HCT116 (cell line): ENCODE data around the gene RPL21. TPM values are rescaled to one million over a fixed set of nuclear protein-coding genes. Genes with fewer than 3 reads are reported as not detected.

Experiments used
- ATAC-seq: fragments of 200-7000 bp; cut with Tn5 transposase; 2 replicates; pipeline ENCODE4 v1.9.1; 2020; ENCODE audit warnings: mild to moderate bottlenecking, moderate library complexity
- BruUV-seq: library from RNA; stranded (reverse); fragments of 400-500 nt; replicated peaks from 2 replicates; lab custom pipeline; 2021; lab: Mats Ljungman, UMichigan
- CTCF ChIA-PET: fragments of 300-600 bp; sonication (Branson Sonifier 250); formaldehyde crosslinking; loops from one replicate; lab custom pipeline; 2021; ENCODE audit warnings: antibody characterized with exemption; lab: Charles Lee
- POLR2A ChIA-PET: fragments of 300-600, 350-600 bp; sonication (Branson Sonifier 250); formaldehyde crosslinking; loops from one replicate; lab custom pipeline; 2021; ENCODE audit warnings: antibody characterized with exemption; lab: Charles Lee
- RAD21 ChIA-PET, 2 experiments: fragments of 300-600 bp; sonication (Branson Sonifier 250); formaldehyde crosslinking; loops; one replicate each; lab custom pipeline; 2023; ENCODE audit warnings: low total read pairs in 2 of 2; ENCODE audit not compliant: uncharacterized antibody in 2 of 2, unreplicated experiment in 2 of 2, low non-redundant PET in 1 of 2; lab: Charles Lee
- DNase-seq: peaks from one replicate; pipeline ENCODE4 v3.0.0-alpha.2; 2010; ENCODE audit warnings: low read depth, low spot score
- H2AFZ ChIP-seq: fragments of 200-600 bp; shearing (Covaris generic), sonication (generic); 2 replicates; pipeline ENCODE4 v1.6.1; 2017; ENCODE audit warnings: low read depth, mixed run types, mixed read lengths, antibody characterized with exemption, low read length; ENCODE audit not compliant: poor library complexity, severe bottlenecking
- H3K27ac ChIP-seq: 2 replicates; pipeline ENCODE4 v1.5.1; 2012; ENCODE audit warnings: low read depth, low read length
- H3K27me3 ChIP-seq: fragments of 200-600 bp; sonication (generic); 2 replicates; pipeline ENCODE4 v1.6.1; 2016; ENCODE audit warnings: mixed run types, low read length, mixed read lengths; ENCODE audit not compliant: insufficient read depth
- H3K36me3 ChIP-seq, 2 experiments: fragments of 200-500 bp in 1 of 2; fragments of 200-600 bp in 1 of 2; sonication (Bioruptor generic) in 1 of 2; sonication (generic) in 1 of 2; 2 replicates each; pipeline versions ENCODE4 v1.5.1 to v1.6.1; 2014 to 2016; ENCODE audit warnings: low read length in 2 of 2, inconsistent platforms in 1 of 2, mixed read lengths in 1 of 2, mixed run types in 1 of 2; ENCODE audit not compliant: insufficient read depth in 2 of 2, control insufficient read depth in 1 of 2
- H3K4me1 ChIP-seq, 2 experiments: fragments of 200-600 bp in 1 of 2; sonication (generic) in 1 of 2; 2 replicates each; pipeline versions ENCODE4 v1.5.1 to v1.6.1; 2012 to 2017; ENCODE audit warnings: low read length in 2 of 2, inconsistent platforms in 1 of 2, mild to moderate bottlenecking in 1 of 2, mixed read lengths in 1 of 2, mixed run types in 1 of 2, moderate library complexity in 1 of 2; ENCODE audit not compliant: insufficient read depth in 2 of 2, control insufficient read depth in 1 of 2
- H3K4me2 ChIP-seq: fragments of 200-600 bp; sonication (generic); 2 replicates; pipeline ENCODE4 v1.6.1; 2017; ENCODE audit warnings: mixed run types, low read length, mixed read lengths
- H3K4me3 ChIP-seq, 2 experiments: fragments of 200-600 bp in 1 of 2; sonication (generic) in 1 of 2; replicated peaks in 1 of 2; 2 replicates each; pipeline ENCODE4 v1.5.1; 2011 to 2016; ENCODE audit warnings: low read length in 2 of 2, control low read depth in 1 of 2, low read depth in 1 of 2, mild to moderate bottlenecking in 1 of 2, mixed read lengths in 1 of 2, mixed run types in 1 of 2
- H3K79me2 ChIP-seq: fragments of 200-600 bp; sonication (generic); 2 replicates; pipeline ENCODE4 v1.6.1; 2017; ENCODE audit warnings: mild to moderate bottlenecking, mixed run types, low read length, moderate library complexity, mixed read lengths; ENCODE audit not compliant: insufficient read depth
- H3K9ac ChIP-seq: fragments of 200-600 bp; sonication (generic); 2 replicates; pipeline ENCODE4 v1.6.1; 2016; ENCODE audit warnings: low read length, mixed read lengths
- H3K9me2 ChIP-seq: fragments of 200-600 bp; sonication (generic), shearing (Covaris generic); 2 replicates; pipeline ENCODE4 v1.6.1; 2017; ENCODE audit warnings: mixed run types, mild to moderate bottlenecking, moderate library complexity; ENCODE audit not compliant: insufficient read depth
- H3K9me3 ChIP-seq, 2 experiments: fragments of 200-500 bp in 1 of 2; fragments of 200-600 bp in 1 of 2; sonication (Bioruptor generic) in 1 of 2; sonication (generic) in 1 of 2; 2 replicates each; pipeline ENCODE4 v1.6.1; 2014 to 2017; ENCODE audit warnings: low read length in 2 of 2, mixed read lengths in 2 of 2, inconsistent platforms in 1 of 2, low read depth in 1 of 2, mild to moderate bottlenecking in 1 of 2, mixed run types in 1 of 2, moderate library complexity in 1 of 2; ENCODE audit not compliant: control insufficient read depth in 1 of 2, insufficient read depth in 1 of 2
- H4K20me1 ChIP-seq: fragments of 200-600 bp; sonication (generic), shearing (Covaris generic); 2 replicates; pipeline ENCODE4 v1.6.1; 2017; ENCODE audit warnings: mixed run types, mild to moderate bottlenecking, moderate library complexity; ENCODE audit not compliant: insufficient read depth
- CEBPB ChIP-seq: IDR thresholded peaks from 2 replicates; pipeline ENCODE4 v1.6.1; 2012; ENCODE audit warnings: low read depth
- EGR1 ChIP-seq: IDR thresholded peaks from 2 replicates; pipeline ENCODE4 v1.6.1; 2012; ENCODE audit warnings: low read depth
- ELF1 ChIP-seq: IDR thresholded peaks from 2 replicates; pipeline ENCODE4 v1.6.1; 2012; ENCODE audit warnings: low read depth, borderline replicate concordance
- EZH2phosphoT487 ChIP-seq: fragments of 200-600 bp; IDR thresholded peaks from 2 replicates; pipeline ENCODE4 v1.6.1; 2018; ENCODE audit warnings: antibody characterized with exemption, borderline replicate concordance
- POLR2A ChIP-seq: IDR thresholded peaks from 2 replicates; pipeline ENCODE4 v1.7.0; 2011; ENCODE audit warnings: borderline replicate concordance; ENCODE audit not compliant: insufficient read depth, insufficient read length; ENCODE audit errors: extremely low read depth
- POLR2AphosphoS5 ChIP-seq: IDR thresholded peaks from 2 replicates; pipeline ENCODE4 v1.6.1; 2011; ENCODE audit warnings: mild to moderate bottlenecking, low read depth, low read length, moderate library complexity
- SP1 ChIP-seq: IDR thresholded peaks from 2 replicates; pipeline ENCODE4 v1.6.1; 2012; ENCODE audit warnings: low read depth
- SRF ChIP-seq: IDR thresholded peaks from 2 replicates; pipeline ENCODE4 v1.6.1; 2012; ENCODE audit warnings: low read depth
- TCF7L2 ChIP-seq: IDR thresholded peaks from 2 replicates; pipeline ENCODE4 v1.7.0; 2011; ENCODE audit warnings: borderline replicate concordance, inconsistent platforms; ENCODE audit not compliant: insufficient read depth, insufficient read length; ENCODE audit errors: extremely low read depth
- YY1 ChIP-seq: IDR thresholded peaks from 2 replicates; pipeline ENCODE4 v1.6.1; 2011; ENCODE audit warnings: low read length, low read depth, moderate library complexity, mild to moderate bottlenecking; ENCODE audit not compliant: insufficient replicate concordance; ENCODE audit errors: extremely low read depth
- ZFX ChIP-seq: fragments of 450-650 bp; IDR thresholded peaks from 2 replicates; pipeline ENCODE4 v1.6.1; 2017
- ZNF274 ChIP-seq: fragments of 200-500 bp; sonication (Bioruptor generic); IDR thresholded peaks from 2 replicates; pipeline ENCODE4 v1.6.1; 2014; ENCODE audit warnings: mild to moderate bottlenecking, low read depth, low read length, inconsistent platforms
- intact Hi-C: fragments of 100-400 bp; cut with micrococcal nuclease; formaldehyde crosslinking; loops from 2 replicates; pipeline ENCODE4 v1.10.0; 2022
- total RNA-seq: library from RNA; stranded (reverse); gene quantifications from one replicate; pipeline ENCODE4 v1.2.1, GENCODE V29; 2021; ENCODE audit not compliant: unreplicated experiment
- TF ChIP-seq, protein P1 (sequence below): IDR thresholded peaks from 2 replicates; pipeline ENCODE4 v1.6.1; 2012
- TF ChIP-seq, protein P2 (sequence below): IDR thresholded peaks from 2 replicates; pipeline ENCODE4 v1.6.1; 2012; ENCODE audit warnings: low read depth
- TF ChIP-seq, protein P3 (sequence below): IDR thresholded peaks from 2 replicates; pipeline ENCODE4 v1.6.1; 2011; ENCODE audit warnings: mild to moderate bottlenecking, low read length, moderate library complexity; ENCODE audit not compliant: insufficient replicate concordance; ENCODE audit errors: extremely low read depth
- TF ChIP-seq, protein P4 (sequence below): IDR thresholded peaks from 2 replicates; pipeline ENCODE4 v1.6.1; 2012
- TF ChIP-seq, protein P5 (sequence below), 3 experiments: fragments of 200-600 bp in 1 of 3; sonication (generic) in 1 of 3; IDR thresholded peaks in 2 of 3; conservative IDR thresholded peaks in 1 of 3; 2 replicates each; pipeline ENCODE4 v1.5.1; 2012 to 2017; ENCODE audit warnings: low read depth in 2 of 3, low read length in 2 of 3, antibody characterized with exemption in 1 of 3, borderline replicate concordance in 1 of 3, control low read depth in 1 of 3, mild to moderate bottlenecking in 1 of 3, mixed read lengths in 1 of 3, mixed run types in 1 of 3, moderate library complexity in 1 of 3; ENCODE audit not compliant: insufficient read depth in 1 of 3

RPL21 gene
- total RNA-seq, 1 experiment from 2014 or later: 915 TPM

DNA sequence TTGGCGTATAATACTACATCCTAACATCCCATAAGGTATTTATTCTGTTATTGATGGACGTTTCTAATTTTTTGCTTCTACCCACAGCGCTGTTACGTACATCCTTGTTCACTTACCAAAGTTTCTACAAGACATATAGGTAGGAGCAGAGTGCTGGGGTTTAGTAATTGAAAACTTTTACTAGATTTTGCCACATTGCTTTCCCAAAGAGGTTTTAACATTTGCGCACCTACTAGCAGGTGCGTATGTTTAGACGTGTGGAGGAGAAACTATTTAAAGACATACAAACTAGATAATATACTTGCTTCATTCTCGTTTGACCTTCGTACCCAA lies 559 bp upstream of the RPL21 start:
- H4K20me1 ChIP-seq: peaks cover 5% of the 10 kb centered on the region; the same call in 1 of the 2 replicates
- H3K4me3 ChIP-seq: peak overlapping the region; percentile 86 to 96
- CTCF ChIA-PET: no interaction called here
- no peak overlapping the region for H2AFZ ChIP-seq
- H3K27me3 ChIP-seq: no peaks in the 10 kb centered on the region
- intact Hi-C loops: loop anchor here (2.0 to 5.0 kb wide), 3 partner anchors 72 to 208 kb away; partner anchors contain the start of gene USP12
- no peak for TF ChIP-seq YY1
- no peak for TF ChIP-seq ZFX
- TF ChIP-seq, protein P1, sequence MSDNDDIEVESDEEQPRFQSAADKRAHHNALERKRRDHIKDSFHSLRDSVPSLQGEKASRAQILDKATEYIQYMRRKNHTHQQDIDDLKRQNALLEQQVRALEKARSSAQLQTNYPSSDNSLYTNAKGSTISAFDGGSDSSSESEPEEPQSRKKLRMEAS: no peak
- TF ChIP-seq SRF: no peak
- TF ChIP-seq, protein P2, sequence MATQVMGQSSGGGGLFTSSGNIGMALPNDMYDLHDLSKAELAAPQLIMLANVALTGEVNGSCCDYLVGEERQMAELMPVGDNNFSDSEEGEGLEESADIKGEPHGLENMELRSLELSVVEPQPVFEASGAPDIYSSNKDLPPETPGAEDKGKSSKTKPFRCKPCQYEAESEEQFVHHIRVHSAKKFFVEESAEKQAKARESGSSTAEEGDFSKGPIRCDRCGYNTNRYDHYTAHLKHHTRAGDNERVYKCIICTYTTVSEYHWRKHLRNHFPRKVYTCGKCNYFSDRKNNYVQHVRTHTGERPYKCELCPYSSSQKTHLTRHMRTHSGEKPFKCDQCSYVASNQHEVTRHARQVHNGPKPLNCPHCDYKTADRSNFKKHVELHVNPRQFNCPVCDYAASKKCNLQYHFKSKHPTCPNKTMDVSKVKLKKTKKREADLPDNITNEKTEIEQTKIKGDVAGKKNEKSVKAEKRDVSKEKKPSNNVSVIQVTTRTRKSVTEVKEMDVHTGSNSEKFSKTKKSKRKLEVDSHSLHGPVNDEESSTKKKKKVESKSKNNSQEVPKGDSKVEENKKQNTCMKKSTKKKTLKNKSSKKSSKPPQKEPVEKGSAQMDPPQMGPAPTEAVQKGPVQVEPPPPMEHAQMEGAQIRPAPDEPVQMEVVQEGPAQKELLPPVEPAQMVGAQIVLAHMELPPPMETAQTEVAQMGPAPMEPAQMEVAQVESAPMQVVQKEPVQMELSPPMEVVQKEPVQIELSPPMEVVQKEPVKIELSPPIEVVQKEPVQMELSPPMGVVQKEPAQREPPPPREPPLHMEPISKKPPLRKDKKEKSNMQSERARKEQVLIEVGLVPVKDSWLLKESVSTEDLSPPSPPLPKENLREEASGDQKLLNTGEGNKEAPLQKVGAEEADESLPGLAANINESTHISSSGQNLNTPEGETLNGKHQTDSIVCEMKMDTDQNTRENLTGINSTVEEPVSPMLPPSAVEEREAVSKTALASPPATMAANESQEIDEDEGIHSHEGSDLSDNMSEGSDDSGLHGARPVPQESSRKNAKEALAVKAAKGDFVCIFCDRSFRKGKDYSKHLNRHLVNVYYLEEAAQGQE: no peak
- no peak for TF ChIP-seq ZNF274
- TF ChIP-seq, protein P3, sequence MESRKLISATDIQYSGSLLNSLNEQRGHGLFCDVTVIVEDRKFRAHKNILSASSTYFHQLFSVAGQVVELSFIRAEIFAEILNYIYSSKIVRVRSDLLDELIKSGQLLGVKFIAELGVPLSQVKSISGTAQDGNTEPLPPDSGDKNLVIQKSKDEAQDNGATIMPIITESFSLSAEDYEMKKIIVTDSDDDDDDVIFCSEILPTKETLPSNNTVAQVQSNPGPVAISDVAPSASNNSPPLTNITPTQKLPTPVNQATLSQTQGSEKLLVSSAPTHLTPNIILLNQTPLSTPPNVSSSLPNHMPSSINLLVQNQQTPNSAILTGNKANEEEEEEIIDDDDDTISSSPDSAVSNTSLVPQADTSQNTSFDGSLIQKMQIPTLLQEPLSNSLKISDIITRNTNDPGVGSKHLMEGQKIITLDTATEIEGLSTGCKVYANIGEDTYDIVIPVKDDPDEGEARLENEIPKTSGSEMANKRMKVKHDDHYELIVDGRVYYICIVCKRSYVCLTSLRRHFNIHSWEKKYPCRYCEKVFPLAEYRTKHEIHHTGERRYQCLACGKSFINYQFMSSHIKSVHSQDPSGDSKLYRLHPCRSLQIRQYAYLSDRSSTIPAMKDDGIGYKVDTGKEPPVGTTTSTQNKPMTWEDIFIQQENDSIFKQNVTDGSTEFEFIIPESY: no peak
- TF ChIP-seq EGR1: no peak
- TF ChIP-seq, protein P4, sequence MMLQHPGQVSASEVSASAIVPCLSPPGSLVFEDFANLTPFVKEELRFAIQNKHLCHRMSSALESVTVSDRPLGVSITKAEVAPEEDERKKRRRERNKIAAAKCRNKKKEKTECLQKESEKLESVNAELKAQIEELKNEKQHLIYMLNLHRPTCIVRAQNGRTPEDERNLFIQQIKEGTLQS: no peak
- TF ChIP-seq, protein P5, sequence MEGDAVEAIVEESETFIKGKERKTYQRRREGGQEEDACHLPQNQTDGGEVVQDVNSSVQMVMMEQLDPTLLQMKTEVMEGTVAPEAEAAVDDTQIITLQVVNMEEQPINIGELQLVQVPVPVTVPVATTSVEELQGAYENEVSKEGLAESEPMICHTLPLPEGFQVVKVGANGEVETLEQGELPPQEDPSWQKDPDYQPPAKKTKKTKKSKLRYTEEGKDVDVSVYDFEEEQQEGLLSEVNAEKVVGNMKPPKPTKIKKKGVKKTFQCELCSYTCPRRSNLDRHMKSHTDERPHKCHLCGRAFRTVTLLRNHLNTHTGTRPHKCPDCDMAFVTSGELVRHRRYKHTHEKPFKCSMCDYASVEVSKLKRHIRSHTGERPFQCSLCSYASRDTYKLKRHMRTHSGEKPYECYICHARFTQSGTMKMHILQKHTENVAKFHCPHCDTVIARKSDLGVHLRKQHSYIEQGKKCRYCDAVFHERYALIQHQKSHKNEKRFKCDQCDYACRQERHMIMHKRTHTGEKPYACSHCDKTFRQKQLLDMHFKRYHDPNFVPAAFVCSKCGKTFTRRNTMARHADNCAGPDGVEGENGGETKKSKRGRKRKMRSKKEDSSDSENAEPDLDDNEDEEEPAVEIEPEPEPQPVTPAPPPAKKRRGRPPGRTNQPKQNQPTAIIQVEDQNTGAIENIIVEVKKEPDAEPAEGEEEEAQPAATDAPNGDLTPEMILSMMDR (IDR thresholded peaks at IDR 0.05 in 2 of 3, conservative IDR thresholded peaks at IDR 0.05 in 1 of 3; ENCODE audit: borderline replicate concordance in 1 of 3, insufficient read depth in 1 of 3, low read depth in 2 of 3, low read length in 2 of 3): no peak
- TF ChIP-seq CEBPB: no peak
- TF ChIP-seq SP1: no peak
- TF ChIP-seq POLR2A: no peak
- TF ChIP-seq TCF7L2: no peak
- TF ChIP-seq ELF1: no peak
- no peak for TF ChIP-seq EZH2phosphoT487
- no peak for TF ChIP-seq POLR2AphosphoS5
- BruUV-seq: TSS peak; percentile 87
- H3K9me2 ChIP-seq: no peaks in the 10 kb centered on the region
- RAD21 ChIA-PET: no interaction called here
- no peaks in the 10 kb centered on the region for H3K9me3 ChIP-seq
- peaks cover 20 to 37% of the 10 kb centered on the region in 2 experiments for H3K36me3 ChIP-seq
- peaks cover 13 to 22% of the 10 kb centered on the region in 2 experiments; a peak in 3 of 4 replicates for H3K4me1 ChIP-seq
- no peak for DNase-seq
- peak overlapping the region; percentile 93 for H3K4me2 ChIP-seq
- ATAC-seq: no peak
- peaks cover 73% of the 10 kb centered on the region for H3K79me2 ChIP-seq
- H3K9ac ChIP-seq: peak overlapping the region; percentile 99
- POLR2A ChIA-PET: interaction anchor here (0.8 to 1.1 kb wide), 3 partner anchors 8 to 56 kb away, joined by 3 to 10 read pairs (median 4); no protein-coding TSS in a partner anchor
- H3K27ac ChIP-seq: peak overlapping the region; percentile 96
